Kidney epithelial cell (primary cell): ENCODE data around the gene FRY. TPM values are rescaled to one million over a fixed set of nuclear protein-coding genes. Genes with fewer than 3 reads are reported as not detected.

Experiments
- DNase-seq: peaks from one replicate; pipeline ENCODE4 v3.0.0-alpha.2; 2010; ENCODE audit warnings: low read depth
- H3K27me3 ChIP-seq: 2 replicates; pipeline ENCODE4 v1.6.0; 2011; ENCODE audit warnings: low read length; ENCODE audit not compliant: control insufficient read depth, insufficient read depth
- H3K36me3 ChIP-seq: 2 replicates; pipeline ENCODE4 v1.5.1; 2011; ENCODE audit warnings: low read length; ENCODE audit not compliant: control insufficient read depth, insufficient read depth
- H3K4me3 ChIP-seq: 2 replicates; pipeline ENCODE4 v1.5.1; 2011; ENCODE audit warnings: low read depth, mild to moderate bottlenecking, control low read depth, low read length
- total RNA-seq: library from RNA; depleted of rRNA; stranded (reverse); fragments of >200 nt; gene quantifications from 2 replicates; pipeline ENCODE4 v1.2.3, GENCODE V29; 2015
- TF ChIP-seq, protein P1 (sequence below): IDR thresholded peaks from 2 replicates; pipeline ENCODE4 v1.5.1; 2011; ENCODE audit warnings: mild to moderate bottlenecking, moderate library complexity, low read length, control low read depth, inconsistent platforms; ENCODE audit not compliant: insufficient read depth, poor library complexity, severe bottlenecking

Gene FRY
- total RNA-seq, 1 donor from 2014 or later: 6.7 TPM

DNA sequence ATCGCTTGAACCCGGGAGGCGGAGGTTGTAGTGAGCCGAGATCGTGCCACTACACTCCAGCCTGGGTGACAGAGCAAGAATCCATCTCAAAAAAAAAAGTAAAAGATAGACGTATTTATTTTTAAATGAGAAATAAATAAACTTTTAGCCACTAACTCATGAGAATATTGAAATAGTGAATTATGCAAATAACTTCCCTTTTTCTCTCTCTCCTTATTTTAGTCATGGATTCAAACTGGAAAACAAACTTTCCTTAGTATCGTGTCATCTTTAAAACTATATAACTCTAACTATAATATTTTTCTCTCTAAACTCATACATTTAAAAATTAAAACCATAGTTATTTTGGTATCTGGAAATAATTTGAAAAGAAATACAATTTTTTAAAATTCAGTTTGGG lies 96.1 kb downstream of the FRY start:
- Histone ChIP-seq H3K27me3 (no peaks in the 10 kb centered on the region), H3K4me3 (no peak overlapping the region), H3K36me3 (no peaks in the 10 kb centered on the region)
- DNase-seq: no peak
- TF ChIP-seq, protein P1, sequence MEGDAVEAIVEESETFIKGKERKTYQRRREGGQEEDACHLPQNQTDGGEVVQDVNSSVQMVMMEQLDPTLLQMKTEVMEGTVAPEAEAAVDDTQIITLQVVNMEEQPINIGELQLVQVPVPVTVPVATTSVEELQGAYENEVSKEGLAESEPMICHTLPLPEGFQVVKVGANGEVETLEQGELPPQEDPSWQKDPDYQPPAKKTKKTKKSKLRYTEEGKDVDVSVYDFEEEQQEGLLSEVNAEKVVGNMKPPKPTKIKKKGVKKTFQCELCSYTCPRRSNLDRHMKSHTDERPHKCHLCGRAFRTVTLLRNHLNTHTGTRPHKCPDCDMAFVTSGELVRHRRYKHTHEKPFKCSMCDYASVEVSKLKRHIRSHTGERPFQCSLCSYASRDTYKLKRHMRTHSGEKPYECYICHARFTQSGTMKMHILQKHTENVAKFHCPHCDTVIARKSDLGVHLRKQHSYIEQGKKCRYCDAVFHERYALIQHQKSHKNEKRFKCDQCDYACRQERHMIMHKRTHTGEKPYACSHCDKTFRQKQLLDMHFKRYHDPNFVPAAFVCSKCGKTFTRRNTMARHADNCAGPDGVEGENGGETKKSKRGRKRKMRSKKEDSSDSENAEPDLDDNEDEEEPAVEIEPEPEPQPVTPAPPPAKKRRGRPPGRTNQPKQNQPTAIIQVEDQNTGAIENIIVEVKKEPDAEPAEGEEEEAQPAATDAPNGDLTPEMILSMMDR: no peak

DNA sequence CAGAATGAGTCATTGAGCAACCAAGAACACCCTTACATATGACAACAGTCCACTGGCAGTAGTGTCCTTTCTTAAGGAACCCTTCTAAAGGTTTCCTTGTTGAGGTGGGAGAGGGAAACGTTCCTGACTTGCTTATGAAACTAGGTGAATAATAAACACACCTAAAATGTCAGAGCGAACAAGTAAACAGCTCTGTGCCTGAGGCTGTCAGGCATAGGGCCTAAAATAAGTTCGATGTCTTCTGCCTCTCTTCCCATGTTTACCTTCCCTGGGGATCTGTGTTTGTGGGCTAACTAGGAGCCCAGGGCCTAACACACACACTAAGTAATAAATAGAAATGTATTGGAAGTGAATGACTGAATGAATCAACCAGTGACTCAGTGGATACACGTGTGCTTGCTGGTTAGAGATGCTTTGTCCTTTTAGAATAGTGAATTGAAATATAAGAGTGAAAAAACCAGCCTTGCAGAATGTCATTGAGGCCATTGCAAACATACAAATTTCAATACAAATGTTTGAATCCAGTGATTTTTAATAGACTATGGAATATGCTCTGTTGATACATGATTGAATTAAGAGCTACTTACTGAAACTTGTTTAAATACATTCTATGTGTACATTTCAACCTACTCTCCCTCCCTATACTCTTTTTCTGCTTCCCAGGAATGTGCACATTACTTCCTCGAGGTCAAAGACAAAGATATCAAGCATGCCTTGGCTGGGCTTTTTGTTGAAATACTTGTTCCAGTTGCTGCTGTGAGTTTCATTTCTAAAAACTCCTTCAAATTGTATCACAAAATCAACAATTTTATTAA lies 102.9 kb downstream of the FRY start:
- H3K4me3 ChIP-seq: no peak overlapping the region
- H3K27me3 ChIP-seq: no peaks in the 10 kb centered on the region
- TF ChIP-seq, protein P1: no peak
- DNase-seq: no peak
- no peaks in the 10 kb centered on the region for H3K36me3 ChIP-seq

DNA sequence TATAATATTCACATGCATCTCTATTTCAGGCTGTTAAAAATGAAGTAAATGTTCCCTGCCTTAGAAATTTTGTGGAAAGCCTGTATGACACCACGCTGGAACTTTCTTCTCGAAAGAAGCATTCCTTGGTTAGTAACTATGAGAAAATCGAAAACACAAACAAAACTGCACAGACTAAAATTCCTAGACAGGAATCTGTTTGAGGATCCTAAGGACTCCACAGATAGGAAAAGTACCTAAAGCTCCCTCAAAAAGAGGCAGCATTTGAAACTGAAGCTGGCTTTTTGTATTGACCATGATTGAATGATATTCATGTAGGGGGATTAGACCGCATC lies 103.4 kb downstream of the FRY start:
- no peaks in the 10 kb centered on the region for H3K36me3 ChIP-seq
- H3K27me3 ChIP-seq: no peaks in the 10 kb centered on the region
- TF ChIP-seq, protein P1: no peak
- no peak overlapping the region for H3K4me3 ChIP-seq
- no peak for DNase-seq

DNA sequence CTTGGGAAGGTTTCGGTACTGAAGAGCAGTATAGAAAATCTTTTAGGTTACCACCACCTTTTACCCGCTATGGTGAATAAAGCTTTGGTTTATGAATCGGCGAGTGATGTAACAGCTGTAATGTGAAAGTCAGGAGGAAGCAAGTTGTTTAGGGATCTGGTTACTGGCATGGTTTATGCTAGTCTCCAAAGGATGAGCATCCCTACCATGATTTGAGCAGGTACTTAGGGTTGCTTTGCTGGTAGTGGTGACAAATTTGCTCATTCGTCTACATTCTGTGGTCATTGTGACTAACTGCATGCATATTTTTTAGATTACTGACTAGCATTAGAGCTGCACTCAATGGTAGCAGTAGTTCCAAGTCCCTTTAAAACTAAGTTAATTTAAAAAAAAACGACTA lies 104.1 kb downstream of the FRY start:
- Histone ChIP-seq H3K27me3 (no peaks in the 10 kb centered on the region), H3K4me3 (no peak overlapping the region), H3K36me3 (no peaks in the 10 kb centered on the region)
- TF ChIP-seq, protein P1: no peak
- no peak for DNase-seq

DNA sequence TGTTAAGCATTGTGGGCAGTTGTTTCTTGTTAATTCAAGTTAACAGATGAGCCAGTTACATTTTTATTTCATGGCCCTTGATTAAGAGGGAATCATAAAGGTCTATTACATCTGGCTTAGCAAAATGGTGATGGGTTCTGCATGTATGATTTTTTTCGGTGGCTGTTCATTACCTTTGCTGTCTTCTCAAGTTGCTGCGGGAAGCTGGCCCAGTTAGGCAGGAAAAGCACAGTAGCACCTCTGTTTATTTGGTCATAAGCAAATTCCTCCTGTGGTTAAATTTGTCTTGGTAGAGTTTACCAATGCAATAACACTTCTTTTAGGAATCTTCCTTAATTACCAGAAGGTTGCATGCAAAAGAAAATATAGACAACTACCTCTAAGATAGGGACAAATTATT lies 104.5 kb downstream of the FRY start:
- H3K36me3 ChIP-seq: no peaks in the 10 kb centered on the region
- TF ChIP-seq, protein P1: no peak

DNA sequence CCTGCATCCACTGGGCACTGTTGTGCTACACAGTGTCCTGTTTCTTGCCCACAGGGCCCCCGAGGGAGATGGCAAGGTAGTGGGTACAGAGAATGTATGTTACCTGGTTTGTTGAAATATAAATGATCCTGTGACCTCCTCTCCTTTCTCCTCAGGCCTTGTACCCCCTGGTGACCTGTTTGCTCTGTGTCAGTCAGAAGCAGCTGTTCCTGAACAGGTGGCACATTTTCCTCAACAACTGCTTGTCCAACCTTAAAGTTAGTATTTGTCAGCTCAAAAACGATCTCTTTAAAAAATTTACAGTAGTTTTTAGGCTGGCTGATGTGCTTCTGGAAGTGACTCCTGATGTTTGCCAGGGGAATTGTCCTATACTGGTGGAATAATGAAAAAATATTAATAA lies 105.1 kb downstream of the FRY start:
- DNase-seq: no peak
- H3K27me3 ChIP-seq: no peaks in the 10 kb centered on the region
- TF ChIP-seq, protein P1: no peak
- H3K36me3 ChIP-seq: no peaks in the 10 kb centered on the region
- no peak overlapping the region for H3K4me3 ChIP-seq

More for the DNA sequence above, 104.5 kb downstream of the FRY start:
- no peak overlapping the region for H3K4me3 ChIP-seq
- DNase-seq: no peak
- no peaks in the 10 kb centered on the region for H3K27me3 ChIP-seq
